NCI-H2196 treated with DMSO at 0.1 percent for 48 hours (cell line): ENCODE results near the gene DHODH.
"Not testable (repeated sequence)": the region's sequence is repeated elsewhere in the genome, so short reads cannot be mapped to it uniquely, and the experiment has no call there.

Experiments used
- DNase-seq: peaks from one replicate; lab custom pipeline; 2025; ENCODE audit not compliant: unreplicated experiment; lab: John Stamatoyannopoulos, UW

The DHODH gene

GRCh38 chr16:72008424-72009216 lies at the start of gene DHODH:
Gene DHODH (plus strand): TSS chr16:72008744. CDS start chr16:72008765, 21 bp downstream.
- DNase-seq = peak; percentile 87

DNA sequence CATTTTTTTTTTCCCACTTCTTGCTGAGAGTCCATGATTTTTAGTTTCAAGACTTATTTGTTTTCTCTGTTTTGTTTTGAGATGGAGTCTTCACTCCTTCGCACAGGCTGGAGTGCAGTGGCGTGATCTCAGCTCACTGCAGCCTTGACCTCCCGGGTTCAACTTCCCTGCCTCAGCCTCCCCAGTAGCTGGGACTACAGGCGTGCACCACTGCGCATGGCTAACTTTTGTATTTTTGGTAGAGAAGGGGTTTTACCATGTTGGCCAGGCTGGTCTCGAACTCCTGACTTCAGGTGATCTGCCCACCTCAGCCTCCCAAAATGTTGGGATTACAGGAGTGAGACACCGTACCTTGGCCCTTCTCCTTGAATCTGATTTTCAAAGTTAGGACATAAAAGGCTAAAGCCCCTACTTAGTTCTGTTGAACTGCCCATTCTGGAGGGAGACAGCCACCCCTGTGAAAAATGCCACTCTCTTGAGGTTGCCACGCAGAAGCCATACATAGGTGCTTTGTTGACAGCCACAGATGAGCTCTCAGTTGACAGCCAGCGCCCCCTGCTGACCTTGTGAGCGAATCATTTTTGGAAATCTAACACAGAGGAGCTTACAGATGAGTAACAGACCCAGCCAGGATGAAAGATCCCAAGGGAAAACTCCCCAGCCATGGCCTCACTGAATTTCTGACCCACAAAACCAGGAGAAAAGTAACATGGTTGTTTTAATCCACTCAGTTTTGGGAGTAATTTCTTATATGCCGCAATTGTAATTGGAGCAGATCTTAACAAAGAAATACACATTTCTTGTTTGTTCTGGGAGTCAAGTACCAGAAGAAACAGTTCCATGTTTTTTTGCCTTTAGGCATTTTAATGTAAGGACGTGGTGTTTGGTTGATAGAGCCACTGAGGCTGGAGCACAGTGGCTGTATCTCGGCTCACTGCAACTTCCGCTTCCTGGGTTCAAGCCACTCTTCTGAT lies 47.2 kb upstream of the DHODH start:
- peak; percentile 46 for DNase-seq

- DNase-seq = no peak
Measured at GRCh38 chr16:71963125-71963875, 45.2 kb upstream of the DHODH start.

GRCh38 chr16:71965223-71965622 lies 43.3 kb upstream of the DHODH start:
- no peak for DNase-seq

- no peak for DNase-seq
Measured at GRCh38 chr16:71966932-71967331, 41.6 kb upstream of the DHODH start.

DNA sequence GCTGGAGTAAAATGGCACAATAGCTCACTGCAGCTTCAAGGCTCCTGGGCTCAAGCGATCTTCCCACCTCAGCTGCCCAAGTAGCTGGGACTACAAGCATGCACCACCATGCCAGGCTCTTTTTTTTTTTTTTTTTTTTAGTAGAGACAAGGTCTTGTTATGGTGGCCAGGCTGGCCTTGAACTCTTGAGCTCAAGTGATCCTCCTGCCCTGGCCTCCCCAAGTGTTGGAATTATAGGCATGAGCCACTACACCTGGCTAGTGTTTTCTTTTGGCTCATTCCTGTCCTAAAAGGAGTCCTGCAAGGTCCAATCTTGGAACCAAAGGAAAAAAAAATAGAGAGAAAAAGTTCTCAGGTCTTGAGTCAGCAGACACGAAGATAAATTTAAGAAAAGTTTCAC lies 39.2 kb upstream of the DHODH start:
- no peak for DNase-seq

- no peak for DNase-seq
Measured at GRCh38 chr16:71971571-71971970, 37.0 kb upstream of the DHODH start.

- no peak for DNase-seq
Measured at GRCh38 chr16:71972356-71972755, 36.2 kb upstream of the DHODH start.

DNA sequence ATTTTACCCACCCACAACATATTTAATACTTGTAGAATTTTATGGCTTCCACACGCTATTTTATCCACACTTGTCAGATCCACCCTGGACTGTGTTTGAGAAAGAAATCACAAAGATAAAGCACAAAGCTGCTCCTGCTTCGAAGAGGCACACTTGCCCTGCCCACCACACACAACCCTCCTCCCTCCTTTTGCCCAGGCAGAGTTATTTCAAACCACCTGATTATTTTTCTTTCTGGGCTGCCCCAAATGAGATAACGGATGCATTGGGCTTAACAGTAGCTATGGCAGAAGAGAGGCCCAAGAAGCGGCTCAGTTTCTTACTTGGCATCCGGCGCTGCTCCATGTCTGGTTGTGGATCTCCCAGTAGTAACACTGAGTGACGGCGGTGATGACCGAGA lies 35.5 kb upstream of the DHODH start:
- no peak for DNase-seq

GRCh38 chr16:71974068-71974818 lies 34.3 kb upstream of the DHODH start:
- DNase-seq = no peak

DNA sequence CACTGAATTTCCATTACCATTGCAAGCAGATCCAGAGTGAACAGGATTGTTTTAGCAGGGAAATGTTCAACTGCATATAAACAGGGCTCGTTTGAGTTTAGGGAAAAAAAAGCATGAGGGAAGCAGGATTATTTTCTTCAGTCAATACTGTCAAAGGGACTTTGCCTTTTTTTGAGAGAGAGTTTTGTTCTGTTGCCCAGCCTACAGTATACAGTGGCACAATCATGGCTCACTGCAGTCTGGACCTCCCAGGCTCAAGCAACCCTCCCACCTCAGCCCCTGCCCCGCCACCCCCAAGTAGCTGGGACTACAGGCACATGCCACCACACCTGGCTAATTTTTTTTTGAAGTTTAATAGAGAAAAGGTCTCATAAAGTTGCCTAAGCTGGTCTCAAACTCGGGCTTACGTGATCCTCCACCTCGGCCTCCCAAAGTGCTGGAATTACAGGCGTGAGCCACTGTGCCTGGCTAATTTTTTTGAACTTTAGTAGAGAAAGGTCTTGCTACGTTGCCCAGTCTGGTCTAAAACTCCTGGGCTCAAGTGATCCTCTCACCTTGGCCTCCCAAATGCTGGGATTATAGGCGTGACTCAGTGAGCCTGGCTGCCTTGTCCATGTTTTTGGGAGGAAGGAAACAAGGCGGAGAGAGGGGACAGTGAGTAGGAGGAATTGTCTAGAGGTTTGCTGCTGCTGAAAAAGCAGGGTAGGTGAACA lies 23.1 kb upstream of the DHODH start:
- DNase-seq = no peak

GRCh38 chr16:71986131-71986530 lies 22.4 kb upstream of the DHODH start:
- no peak for DNase-seq

- no peak for DNase-seq
Measured at GRCh38 chr16:71995038-71995437, 13.5 kb upstream of the DHODH start.

- not testable (repeated sequence) for DNase-seq
Measured at GRCh38 chr16:71997578-71997977, 11.0 kb upstream of the DHODH start.

DNA sequence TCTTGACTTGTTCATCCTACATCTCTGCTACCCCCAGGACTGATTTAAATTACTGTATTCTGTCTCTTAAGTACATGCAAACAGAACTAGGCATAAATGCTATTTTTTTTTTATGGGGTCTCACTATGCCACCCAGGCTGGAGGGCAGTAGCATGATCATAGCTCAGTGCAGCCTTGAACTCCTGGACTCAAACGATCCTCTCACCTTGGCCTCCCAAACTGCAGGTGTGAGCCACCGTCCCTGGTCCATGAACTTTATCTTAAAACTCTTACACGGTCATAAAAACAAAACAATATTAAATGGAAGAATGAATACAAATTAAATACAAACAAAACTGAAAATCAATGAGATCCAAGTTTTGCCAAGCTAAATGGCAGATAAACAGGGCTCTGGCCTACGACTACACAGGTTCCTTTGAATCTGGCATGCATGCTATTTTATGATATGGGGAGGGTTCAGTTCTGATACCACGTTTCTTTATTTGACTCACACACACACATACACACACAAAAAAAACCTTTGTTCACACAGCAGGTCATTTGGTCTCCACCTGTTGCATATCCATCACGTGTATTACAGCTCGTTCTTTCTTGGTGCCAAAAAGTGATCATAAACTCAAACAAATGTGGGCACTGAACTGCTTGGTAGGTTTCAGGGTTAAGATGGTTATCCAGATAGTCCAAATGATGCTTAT lies 7.2 kb upstream of the DHODH start:
- no peak for DNase-seq

GRCh38 chr16:72002619-72003018 lies 5.9 kb upstream of the DHODH start:
- no peak for DNase-seq

DNA sequence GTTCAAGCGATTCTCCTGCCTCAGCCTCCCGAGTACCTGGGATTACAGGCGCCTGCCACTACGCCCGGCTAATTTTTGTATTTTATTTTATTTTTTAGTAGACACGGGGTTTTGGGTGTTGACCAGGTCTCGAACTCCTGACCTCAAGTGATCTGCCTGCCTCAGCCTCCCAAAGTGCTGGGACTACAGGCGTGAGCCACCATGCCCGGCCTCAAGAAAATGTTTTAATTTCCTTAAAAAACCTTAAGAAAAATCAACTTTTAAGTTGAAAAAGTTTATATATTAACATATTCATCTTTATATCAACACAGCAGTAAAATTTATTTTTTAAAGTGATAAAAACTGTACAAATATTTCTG lies 500 bp upstream of the DHODH start:
- not testable (repeated sequence) for DNase-seq

GRCh38 chr16:72009779-72010178 lies 1.2 kb downstream of the DHODH start:
- DNase-seq = no peak

DNA sequence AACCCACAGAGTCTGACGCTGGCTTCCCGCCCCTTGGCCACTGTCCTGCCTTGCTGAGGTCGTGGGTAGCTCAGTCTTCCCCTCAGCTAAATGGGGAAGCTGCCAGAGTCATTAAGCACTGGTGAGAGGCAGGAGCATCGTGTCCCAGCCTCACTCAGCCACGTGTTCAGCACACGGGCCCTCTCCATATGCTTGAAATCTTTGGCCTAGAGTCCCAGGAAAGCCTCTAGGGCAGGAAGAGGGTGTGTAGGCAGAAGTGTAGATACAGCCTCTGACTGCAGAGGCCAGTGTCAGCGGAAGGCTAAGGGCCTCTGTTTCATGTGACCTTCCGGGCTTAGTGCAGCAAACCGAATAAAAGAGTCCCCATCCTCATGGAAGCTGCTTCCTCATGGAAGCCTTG lies 4.1 kb downstream of the DHODH start:
- no peak for DNase-seq
